Measurements from ENCODE around the gene COL5A1.

The COL5A1 gene

DNA sequence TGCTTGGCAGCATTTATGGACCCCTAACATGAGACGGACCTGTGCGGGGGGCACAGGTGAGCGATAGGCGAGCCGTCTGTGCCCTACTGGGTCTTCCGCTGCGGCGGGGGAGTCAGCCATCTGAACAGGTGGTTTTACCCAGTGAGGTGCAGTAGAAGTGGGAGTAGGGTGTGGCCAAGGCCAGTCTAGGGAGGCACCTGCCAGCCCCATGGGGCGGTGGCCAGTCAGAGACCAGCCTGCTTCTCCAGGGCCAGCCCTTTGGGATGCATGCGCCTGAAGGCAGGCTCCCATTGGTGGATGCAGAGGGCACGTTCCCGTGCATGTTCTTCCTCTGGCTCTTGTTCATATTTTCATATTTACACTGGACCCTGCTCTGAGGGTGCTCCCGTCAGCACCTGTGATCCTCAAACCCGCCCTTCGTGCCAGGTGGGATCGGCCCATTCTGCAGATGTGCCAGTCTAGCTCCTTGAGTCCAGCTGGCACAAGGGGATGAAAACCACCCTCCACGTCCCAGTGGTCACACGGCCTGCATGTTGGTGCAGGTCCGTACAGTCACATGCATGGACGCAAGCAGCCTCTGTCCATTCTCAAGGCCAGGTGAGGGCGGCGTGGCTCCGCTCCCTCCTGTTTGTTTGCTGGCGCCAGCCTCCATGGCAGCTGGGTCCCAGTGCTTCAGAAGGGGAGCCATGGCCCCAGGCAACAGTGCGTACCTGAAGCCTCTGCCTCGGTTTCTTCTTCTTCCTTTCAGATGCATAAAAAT is 9.0 kb downstream of the COL5A1 start:
- Histone ChIP-seq H3K4me3 (replicated peaks; ENCODE audit: insufficient read depth, low read length) (no peak overlapping the region), H3K27ac (replicated peaks) (no peak overlapping the region), H3K27me3 (ENCODE audit: insufficient read depth, poor library complexity, severe bottlenecking) (no peaks in the 10 kb centered on the region)
- no peak for DNase-seq (ENCODE audit: low read depth in 1 of 2, low spot score in 1 of 2)
- TF ChIP-seq, protein P1, sequence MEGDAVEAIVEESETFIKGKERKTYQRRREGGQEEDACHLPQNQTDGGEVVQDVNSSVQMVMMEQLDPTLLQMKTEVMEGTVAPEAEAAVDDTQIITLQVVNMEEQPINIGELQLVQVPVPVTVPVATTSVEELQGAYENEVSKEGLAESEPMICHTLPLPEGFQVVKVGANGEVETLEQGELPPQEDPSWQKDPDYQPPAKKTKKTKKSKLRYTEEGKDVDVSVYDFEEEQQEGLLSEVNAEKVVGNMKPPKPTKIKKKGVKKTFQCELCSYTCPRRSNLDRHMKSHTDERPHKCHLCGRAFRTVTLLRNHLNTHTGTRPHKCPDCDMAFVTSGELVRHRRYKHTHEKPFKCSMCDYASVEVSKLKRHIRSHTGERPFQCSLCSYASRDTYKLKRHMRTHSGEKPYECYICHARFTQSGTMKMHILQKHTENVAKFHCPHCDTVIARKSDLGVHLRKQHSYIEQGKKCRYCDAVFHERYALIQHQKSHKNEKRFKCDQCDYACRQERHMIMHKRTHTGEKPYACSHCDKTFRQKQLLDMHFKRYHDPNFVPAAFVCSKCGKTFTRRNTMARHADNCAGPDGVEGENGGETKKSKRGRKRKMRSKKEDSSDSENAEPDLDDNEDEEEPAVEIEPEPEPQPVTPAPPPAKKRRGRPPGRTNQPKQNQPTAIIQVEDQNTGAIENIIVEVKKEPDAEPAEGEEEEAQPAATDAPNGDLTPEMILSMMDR (IDR thresholded peaks at IDR 0.05; ENCODE audit: insufficient read depth, low read length) = no peak
- TF ChIP-seq, protein P2, sequence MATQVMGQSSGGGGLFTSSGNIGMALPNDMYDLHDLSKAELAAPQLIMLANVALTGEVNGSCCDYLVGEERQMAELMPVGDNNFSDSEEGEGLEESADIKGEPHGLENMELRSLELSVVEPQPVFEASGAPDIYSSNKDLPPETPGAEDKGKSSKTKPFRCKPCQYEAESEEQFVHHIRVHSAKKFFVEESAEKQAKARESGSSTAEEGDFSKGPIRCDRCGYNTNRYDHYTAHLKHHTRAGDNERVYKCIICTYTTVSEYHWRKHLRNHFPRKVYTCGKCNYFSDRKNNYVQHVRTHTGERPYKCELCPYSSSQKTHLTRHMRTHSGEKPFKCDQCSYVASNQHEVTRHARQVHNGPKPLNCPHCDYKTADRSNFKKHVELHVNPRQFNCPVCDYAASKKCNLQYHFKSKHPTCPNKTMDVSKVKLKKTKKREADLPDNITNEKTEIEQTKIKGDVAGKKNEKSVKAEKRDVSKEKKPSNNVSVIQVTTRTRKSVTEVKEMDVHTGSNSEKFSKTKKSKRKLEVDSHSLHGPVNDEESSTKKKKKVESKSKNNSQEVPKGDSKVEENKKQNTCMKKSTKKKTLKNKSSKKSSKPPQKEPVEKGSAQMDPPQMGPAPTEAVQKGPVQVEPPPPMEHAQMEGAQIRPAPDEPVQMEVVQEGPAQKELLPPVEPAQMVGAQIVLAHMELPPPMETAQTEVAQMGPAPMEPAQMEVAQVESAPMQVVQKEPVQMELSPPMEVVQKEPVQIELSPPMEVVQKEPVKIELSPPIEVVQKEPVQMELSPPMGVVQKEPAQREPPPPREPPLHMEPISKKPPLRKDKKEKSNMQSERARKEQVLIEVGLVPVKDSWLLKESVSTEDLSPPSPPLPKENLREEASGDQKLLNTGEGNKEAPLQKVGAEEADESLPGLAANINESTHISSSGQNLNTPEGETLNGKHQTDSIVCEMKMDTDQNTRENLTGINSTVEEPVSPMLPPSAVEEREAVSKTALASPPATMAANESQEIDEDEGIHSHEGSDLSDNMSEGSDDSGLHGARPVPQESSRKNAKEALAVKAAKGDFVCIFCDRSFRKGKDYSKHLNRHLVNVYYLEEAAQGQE (IDR thresholded peaks at IDR 0.05; ENCODE audit: insufficient replicate concordance, low read depth) = no peak

DNA sequence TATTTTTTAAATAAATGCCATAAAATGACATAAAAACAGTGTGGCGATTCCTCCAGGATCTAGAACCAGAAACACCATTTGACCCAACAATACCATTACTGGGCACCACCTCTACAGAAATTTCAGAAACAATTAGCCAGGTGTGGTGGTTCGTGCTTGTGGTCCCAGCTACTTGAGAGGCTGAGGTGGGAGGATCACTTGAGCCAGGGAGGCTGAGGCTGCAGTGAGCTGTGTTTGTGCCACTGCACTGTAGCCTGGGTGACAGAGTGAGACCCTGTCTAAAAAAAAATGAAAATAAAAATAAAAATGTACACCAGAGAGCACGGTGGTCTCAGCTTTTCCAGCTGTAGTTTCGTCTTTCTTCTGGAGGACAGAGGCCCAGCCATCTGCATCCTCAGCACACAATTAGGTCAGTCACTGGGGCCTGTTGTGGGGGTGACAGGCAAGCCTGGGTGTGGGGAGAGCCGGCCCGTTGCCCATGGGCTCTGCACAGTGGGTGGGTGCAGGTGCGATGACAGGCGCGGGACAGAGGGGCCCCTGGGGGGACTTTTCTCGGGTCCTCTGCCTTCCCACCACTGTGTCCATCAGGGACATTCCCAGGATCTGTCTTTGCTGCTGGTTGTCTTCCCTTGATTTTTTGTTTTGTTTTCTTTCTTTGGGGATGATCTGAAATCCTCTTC is 9.8 kb downstream of the COL5A1 start:
- Histone ChIP-seq H3K27me3 (ENCODE audit: insufficient read depth, poor library complexity, severe bottlenecking) (no peaks in the 10 kb centered on the region), H3K4me3 (replicated peaks; ENCODE audit: insufficient read depth, low read length) (no peak overlapping the region), H3K27ac (replicated peaks) (no peak overlapping the region)
- no peak for DNase-seq (ENCODE audit: low read depth in 1 of 2, low spot score in 1 of 2)
- TF ChIP-seq POLR2AphosphoS5 (IDR thresholded peaks at IDR 0.05; ENCODE audit: low read depth) = no peak
- TF ChIP-seq, protein P2 (IDR thresholded peaks at IDR 0.05; ENCODE audit: insufficient replicate concordance, low read depth) = no peak

DNA sequence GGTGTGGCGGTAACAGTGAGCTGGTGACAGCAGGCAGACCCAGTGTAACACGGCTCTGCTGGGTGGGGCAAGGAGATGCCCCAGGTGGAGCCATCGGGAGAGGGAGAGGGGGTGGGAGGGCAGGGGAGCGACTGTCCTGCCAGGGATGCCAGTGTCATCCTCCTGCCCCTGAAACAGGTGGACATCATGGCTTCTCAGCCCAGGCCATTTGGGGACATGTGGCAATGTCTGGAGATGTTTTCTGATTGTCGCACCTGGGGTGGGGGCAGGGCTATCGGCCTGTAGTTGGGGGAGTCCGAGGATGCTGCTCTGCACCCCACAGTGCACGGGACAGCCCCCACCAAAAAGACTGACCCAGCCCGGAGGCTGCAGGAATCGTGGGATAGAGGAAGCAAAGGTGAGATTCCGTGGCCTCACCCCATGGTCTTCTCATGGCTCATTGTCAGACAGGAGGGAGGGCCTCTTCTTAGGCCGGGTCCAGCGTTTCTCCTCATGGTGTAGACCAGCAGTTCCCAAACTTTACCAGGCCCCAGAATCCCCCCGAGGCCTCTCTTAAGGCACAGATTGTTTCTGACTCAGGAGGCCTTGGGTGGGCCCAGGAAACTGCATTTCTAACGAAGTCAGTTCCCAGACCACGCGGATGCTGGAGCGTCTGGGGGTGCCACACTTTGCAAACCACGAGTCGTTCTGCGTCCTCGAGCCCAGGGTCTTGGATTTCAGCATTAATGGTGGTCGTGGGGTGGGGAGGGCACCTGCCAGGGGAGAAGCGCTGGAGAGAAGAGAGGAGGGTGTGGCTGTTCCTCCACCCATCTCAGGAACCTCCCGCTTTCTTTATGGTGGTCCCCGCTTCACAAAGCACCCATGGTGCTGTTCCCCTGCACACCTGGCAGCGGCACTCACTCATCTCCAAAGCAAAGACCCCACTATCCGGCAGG is 11.0 kb downstream of the COL5A1 start:
- no peaks in the 10 kb centered on the region for H3K27me3 ChIP-seq (ENCODE audit: insufficient read depth, poor library complexity, severe bottlenecking)
- no peak overlapping the region for H3K27ac ChIP-seq (replicated peaks)
- DNase-seq (ENCODE audit: low read depth in 1 of 2, low spot score in 1 of 2) = no peak
- H3K4me3 ChIP-seq (replicated peaks; ENCODE audit: insufficient read depth, low read length) = no peak overlapping the region
- TF ChIP-seq, protein P2 (IDR thresholded peaks at IDR 0.05; ENCODE audit: insufficient replicate concordance, low read depth) = no peak

Measured in HL-60 (cell line).